ENCODE results near the gene KCTD16. TPM values are rescaled to one million over a fixed set of nuclear protein-coding genes. Genes with fewer than 3 reads are reported as not detected.

The KCTD16 gene
- total RNA-seq, 1 experiment from 2014 or later: 0.64 TPM

DNA sequence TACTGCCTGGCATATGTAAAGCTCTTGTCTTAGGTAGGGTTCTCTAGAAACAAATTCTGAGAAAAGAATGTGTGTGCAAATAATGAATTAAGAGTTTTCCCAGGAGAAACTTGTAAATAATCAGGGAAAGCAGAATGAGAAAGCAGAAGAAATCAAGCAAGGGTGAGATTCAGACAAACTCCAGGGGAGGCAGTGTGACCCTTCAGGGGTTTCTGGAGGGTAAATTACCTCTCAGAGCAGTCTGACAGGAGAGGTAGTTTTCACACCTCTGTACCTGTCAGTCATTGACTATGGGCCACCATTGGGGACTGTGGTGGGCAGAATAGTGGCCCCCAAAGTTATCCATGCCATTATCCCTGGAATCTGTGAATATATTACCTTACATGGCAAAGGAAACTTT is 124.6 kb downstream of the KCTD16 start:
- Histone ChIP-seq H2AFZ (ENCODE audit: low read depth, low read length, poor library complexity, severe bottlenecking) (no peak overlapping the region), H3K36me3 (ENCODE audit: control insufficient read depth in 1 of 2, insufficient read depth in 2 of 2, low read length in 2 of 2) (no peaks in the 10 kb centered on the region; a peak in 1 of 4 replicates), H3K9me2 (ENCODE audit: insufficient read depth) (no peaks in the 10 kb centered on the region), H3K79me2 (ENCODE audit: insufficient read depth, low read length) (no peaks in the 10 kb centered on the region), H3K4me3 (replicated peaks in 1 of 2; ENCODE audit: low read depth in 1 of 2, low read length in 2 of 2) (no peak overlapping the region), H3K27ac (ENCODE audit: low read depth, low read length) (no peak overlapping the region), H3K27me3 (ENCODE audit: insufficient read depth, low read length) (peaks cover 13% of the 10 kb centered on the region), H3K4me2 (ENCODE audit: low read length) (no peak overlapping the region), H3K9me3 (ENCODE audit: control insufficient read depth in 1 of 2, insufficient read depth in 1 of 2, low read depth in 1 of 2, low read length in 2 of 2) (no peaks in the 10 kb centered on the region), H3K4me1 (ENCODE audit: control insufficient read depth in 1 of 2, insufficient read depth in 2 of 2, low read length in 2 of 2) (no peaks in the 10 kb centered on the region), H4K20me1 (ENCODE audit: insufficient read depth) (no peaks in the 10 kb centered on the region), H3K9ac (ENCODE audit: low read length) (no peak overlapping the region)
- TF ChIP-seq ELF1 (IDR thresholded peaks at IDR 0.05; ENCODE audit: borderline replicate concordance, low read depth): no peak
- no peak for TF ChIP-seq CEBPB (IDR thresholded peaks at IDR 0.05; ENCODE audit: low read depth)
- TF ChIP-seq EZH2 (IDR thresholded peaks at IDR 0.05): no peak
- no peak for TF ChIP-seq ZFX (IDR thresholded peaks at IDR 0.05)
- no peak for TF ChIP-seq CBX3 (IDR thresholded peaks at IDR 0.05; ENCODE audit: low read depth)
- no peak for TF ChIP-seq SRF (IDR thresholded peaks at IDR 0.05; ENCODE audit: low read depth)
- no peak for TF ChIP-seq POLR2A (IDR thresholded peaks at IDR 0.05; ENCODE audit: borderline replicate concordance, extremely low read depth, insufficient read depth, insufficient read length)
- no peak for TF ChIP-seq SIN3A (IDR thresholded peaks at IDR 0.05; ENCODE audit: low read depth)
- TF ChIP-seq SP1 (IDR thresholded peaks at IDR 0.05; ENCODE audit: low read depth): no peak
- no peak for TF ChIP-seq ZBTB33 (IDR thresholded peaks at IDR 0.05; ENCODE audit: extremely low read depth, insufficient replicate concordance, low read length)
- no peak for TF ChIP-seq JUND (IDR thresholded peaks at IDR 0.05)
- ChIA-PET CTCF (no interaction called here), RAD21 (ENCODE audit: low non-redundant PET in 1 of 2, low total read pairs in 2 of 2, uncharacterized antibody in 2 of 2, unreplicated experiment in 2 of 2) (no interaction called here), POLR2A (no interaction called here)
- intact Hi-C loops (cut with micrococcal nuclease): no loop called here
- DNase-seq (ENCODE audit: low read depth, low spot score) (no peak), ATAC-seq (no peak)
- no TSS peak for BruUV-seq (replicated peaks)

DNA sequence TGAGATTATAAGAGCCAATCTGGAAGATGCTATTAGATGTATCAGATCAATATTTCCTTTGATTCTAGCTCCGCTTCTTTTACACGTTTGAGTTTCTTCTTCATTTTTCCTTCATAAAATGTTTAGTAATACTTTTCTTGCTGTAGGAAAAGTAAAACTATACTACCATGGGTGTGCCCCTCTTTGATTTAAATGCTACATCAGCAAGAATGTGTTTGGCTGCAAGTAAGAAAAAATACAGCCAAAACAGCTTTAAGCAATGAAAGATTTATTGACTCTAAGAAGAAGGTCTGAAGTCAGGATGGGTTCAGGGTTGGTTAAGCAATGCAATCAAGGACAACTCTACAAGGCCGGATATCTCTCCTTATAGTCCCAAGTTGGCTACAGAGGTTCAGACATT is 126.4 kb downstream of the KCTD16 start:
- Histone ChIP-seq H3K4me3 (replicated peaks in 1 of 2; ENCODE audit: low read depth in 1 of 2, low read length in 2 of 2) (no peak overlapping the region), H3K4me2 (ENCODE audit: low read length) (no peak overlapping the region), H2AFZ (ENCODE audit: low read depth, low read length, poor library complexity, severe bottlenecking) (no peak overlapping the region), H3K36me3 (ENCODE audit: control insufficient read depth in 1 of 2, insufficient read depth in 2 of 2, low read length in 2 of 2) (no peaks in the 10 kb centered on the region; a peak in 1 of 4 replicates), H3K27me3 (ENCODE audit: insufficient read depth, low read length) (peaks cover 18% of the 10 kb centered on the region), H3K79me2 (ENCODE audit: insufficient read depth, low read length) (no peaks in the 10 kb centered on the region), H3K9ac (ENCODE audit: low read length) (no peak overlapping the region), H3K9me3 (ENCODE audit: control insufficient read depth in 1 of 2, insufficient read depth in 1 of 2, low read depth in 1 of 2, low read length in 2 of 2) (no peaks in the 10 kb centered on the region), H3K27ac (ENCODE audit: low read depth, low read length) (no peak overlapping the region), H3K4me1 (ENCODE audit: control insufficient read depth in 1 of 2, insufficient read depth in 2 of 2, low read length in 2 of 2) (no peaks in the 10 kb centered on the region), H3K9me2 (ENCODE audit: insufficient read depth) (no peaks in the 10 kb centered on the region), H4K20me1 (ENCODE audit: insufficient read depth) (no peaks in the 10 kb centered on the region; the same call in 1 of the 2 replicates)
- ChIA-PET RAD21 (ENCODE audit: low non-redundant PET in 1 of 2, low total read pairs in 2 of 2, uncharacterized antibody in 2 of 2, unreplicated experiment in 2 of 2) (no interaction called here), POLR2A (no interaction called here), CTCF (no interaction called here)
- ATAC-seq (no peak), DNase-seq (ENCODE audit: low read depth, low spot score) (no peak)
- TF ChIP-seq JUND (IDR thresholded peaks at IDR 0.05): no peak
- no peak for TF ChIP-seq YY1 (IDR thresholded peaks at IDR 0.05; ENCODE audit: extremely low read depth, insufficient replicate concordance, low read depth, low read length)
- no peak for TF ChIP-seq RAD21 (IDR thresholded peaks at IDR 0.05; ENCODE audit: low read depth)
- no peak for TF ChIP-seq CTCF (IDR thresholded peaks at IDR 0.05 in 2 of 3, conservative IDR thresholded peaks at IDR 0.05 in 1 of 3; ENCODE audit: borderline replicate concordance in 1 of 3, insufficient read depth in 1 of 3, low read depth in 2 of 3, low read length in 2 of 3)
- TF ChIP-seq SIN3A (IDR thresholded peaks at IDR 0.05; ENCODE audit: low read depth): no peak
- TF ChIP-seq CEBPB (IDR thresholded peaks at IDR 0.05; ENCODE audit: low read depth): no peak
- no peak for TF ChIP-seq POLR2AphosphoS5 (IDR thresholded peaks at IDR 0.05; ENCODE audit: low read depth, low read length)
- TF ChIP-seq SP1 (IDR thresholded peaks at IDR 0.05; ENCODE audit: low read depth): no peak
- TF ChIP-seq POLR2A (IDR thresholded peaks at IDR 0.05; ENCODE audit: borderline replicate concordance, extremely low read depth, insufficient read depth, insufficient read length): no peak
- BruUV-seq (replicated peaks): no TSS peak
- intact Hi-C loops (cut with micrococcal nuclease): no loop called here

Data from HCT116 (cell line).